Natural killer cell (primary cell): ENCODE data around the gene ETV6. TPM values are rescaled to one million over a fixed set of nuclear protein-coding genes. Genes with fewer than 3 reads are reported as not detected.

Source experiments
- ATAC-seq, 3 donors: fragments of 150-1000 bp in 2 of 3; fragments of 200-7000 bp in 1 of 3; cut with Tn5 transposase; 1 replicate in 1 of 3; 2 replicates in 2 of 3; pipeline ENCODE4 v1.10.0; 2021; ENCODE audit warnings: mild to moderate bottlenecking in 2 of 3, moderate library complexity in 2 of 3
- DNase-seq, 2 donors: peaks; one replicate each; pipeline versions ENCODE4 v3.0.0 to v3.0.0-alpha.2; 2013 to 2021; ENCODE audit warnings: mixed read lengths in 1 of 2
- H3K27ac ChIP-seq: one replicate; pipeline ENCODE4 v1.5.1; 2013; ENCODE audit warnings: mild to moderate bottlenecking, low read length
- H3K27me3 ChIP-seq: one replicate; pipeline ENCODE4 v1.6.1; 2013; ENCODE audit warnings: low read length; ENCODE audit not compliant: control insufficient read depth, insufficient read depth
- H3K36me3 ChIP-seq: one replicate; pipeline ENCODE4 v1.6.1; 2013; ENCODE audit warnings: low read length; ENCODE audit not compliant: control insufficient read depth, insufficient read depth
- H3K4me1 ChIP-seq: one replicate; pipeline ENCODE4 v1.6.1; 2013; ENCODE audit warnings: low read length; ENCODE audit not compliant: control insufficient read depth, insufficient read depth
- H3K4me3 ChIP-seq: one replicate; pipeline ENCODE4 v1.5.1; 2013; ENCODE audit warnings: low read length
- H3K9me3 ChIP-seq: one replicate; pipeline ENCODE4 v1.6.1; 2013; ENCODE audit warnings: low read length; ENCODE audit not compliant: control insufficient read depth, insufficient read depth
- H3K27ac Mint-ChIP-seq, 2 donors: one replicate each; pipeline ENCODE4 v1.8.0; 2022; ENCODE audit warnings: mild to moderate bottlenecking in 2 of 2, mixed read lengths in 2 of 2, moderate library complexity in 1 of 2
- H3K27me3 Mint-ChIP-seq, 2 donors: one replicate each; pipeline ENCODE4 v1.8.0; 2022; ENCODE audit warnings: low read depth in 2 of 2, mixed read lengths in 2 of 2
- H3K36me3 Mint-ChIP-seq: one replicate; pipeline ENCODE4 v1.8.0; 2022; ENCODE audit warnings: mixed read lengths
- H3K4me1 Mint-ChIP-seq, 2 donors: one replicate each; pipeline ENCODE4 v1.8.0; 2022; ENCODE audit warnings: mixed read lengths in 2 of 2
- H3K4me3 Mint-ChIP-seq: one replicate; pipeline ENCODE4 v1.8.0; 2022; ENCODE audit warnings: mild to moderate bottlenecking, moderate library complexity, mixed read lengths
- H3K9me3 Mint-ChIP-seq, 2 donors: one replicate each; pipeline ENCODE4 v1.8.0; 2022; ENCODE audit warnings: mixed read lengths in 2 of 2
- CTCF ChIP-seq: fragments of 200-600 bp; IDR thresholded peaks from one replicate; pipeline ENCODE4 v1.8.0; 2022; ENCODE audit warnings: antibody characterized with exemption
- WGBS: methylation state at CpG from one replicate; pipeline ENCODE4 v1.1.7; 2013; ENCODE audit warnings: missing lambda C conversion rate; ENCODE audit not compliant: insufficient coverage; 5-methylcytosine and 5-hydroxymethylcytosine counted together
- intact Hi-C: fragments of 100-400 bp; cut with micrococcal nuclease; formaldehyde crosslinking; loops from one replicate; pipeline ENCODE4 v1.14.2; 2022
- total RNA-seq, 4 donors: library from RNA; stranded (reverse); fragments of 120-200 nt in 1 of 4; gene quantifications; one replicate each; pipeline versions ENCODE4 v1.2.3 to v1.2.4, GENCODE V29; 2013 to 2022

Gene ETV6
- total RNA-seq, 3 donors from 2014 or later (not counting 1 experiment from before 2014, with no cell fraction given): 38.9 to 49.5 (median 40.6) TPM

GRCh38 chr12:11743423-11744409 lies 94.2 kb downstream of the ETV6 start:
- 52% methylated on average over 12 of the region's 12 CpGs for WGBS
- Histone ChIP-seq H3K27me3 (no peaks in the 10 kb centered on the region), H3K9me3 (no peaks in the 10 kb centered on the region), H3K27ac (no peak overlapping the region), H3K4me3 (no peak overlapping the region), H3K4me1 (peaks cover 15% of the 10 kb centered on the region), H3K36me3 (no peaks in the 10 kb centered on the region)
- Mint-ChIP-seq H3K27ac (no peak overlapping the region), H3K4me1 (peaks cover 51 to 65% of the 10 kb centered on the region in 2 donors), H3K4me3 (no peak overlapping the region), H3K36me3 (no peaks in the 10 kb centered on the region), H3K9me3 (no peaks in the 10 kb centered on the region), H3K27me3 (no peaks in the 10 kb centered on the region)
- no peak for DNase-seq
- no peak for ATAC-seq
- no peak for TF ChIP-seq CTCF
- intact Hi-C loops: no loop called here

DNA sequence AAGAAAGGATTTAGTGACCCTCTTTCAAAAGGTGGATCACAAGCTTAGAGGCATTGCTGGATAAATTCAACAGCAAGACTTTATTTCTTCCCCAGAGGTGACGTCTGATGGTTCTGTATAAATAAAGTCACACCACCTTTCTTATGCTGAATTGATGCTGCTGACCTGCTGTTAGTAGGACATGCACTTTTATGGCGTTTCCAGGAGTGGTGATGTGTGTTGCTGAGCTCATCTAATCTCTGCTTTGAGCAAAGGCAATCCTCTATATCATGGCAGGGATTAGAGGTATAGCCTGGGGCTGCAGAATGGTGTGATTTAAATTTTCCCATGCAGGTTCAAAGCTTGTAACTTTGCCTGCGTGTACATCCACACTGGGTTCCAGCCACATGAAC lies 94.9 kb downstream of the ETV6 start:
- Histone ChIP-seq H3K4me1 (peaks cover 15% of the 10 kb centered on the region), H3K4me3 (no peak overlapping the region), H3K36me3 (no peaks in the 10 kb centered on the region), H3K9me3 (no peaks in the 10 kb centered on the region), H3K27me3 (no peaks in the 10 kb centered on the region), H3K27ac (no peak overlapping the region)
- Mint-ChIP-seq H3K4me3 (no peak overlapping the region), H3K27me3 (no peaks in the 10 kb centered on the region), H3K4me1 (peaks cover 57 to 68% of the 10 kb centered on the region in 2 donors), H3K9me3 (no peaks in the 10 kb centered on the region), H3K27ac (no peak overlapping the region), H3K36me3 (no peaks in the 10 kb centered on the region)
- DNase-seq (no peak), ATAC-seq (no peak)
- no peak for TF ChIP-seq CTCF
- intact Hi-C loops: no loop called here
- WGBS: 87% methylated on average over 3 of the region's 3 CpGs

GRCh38 chr12:11745113-11745512 lies 95.6 kb downstream of the ETV6 start:
- Mint-ChIP-seq H3K4me1 (peaks cover 62 to 74% of the 10 kb centered on the region in 2 donors), H3K4me3 (no peak overlapping the region), H3K27ac (no peak overlapping the region), H3K27me3 (no peaks in the 10 kb centered on the region), H3K36me3 (no peaks in the 10 kb centered on the region), H3K9me3 (no peaks in the 10 kb centered on the region)
- WGBS: 78% methylated on average over 5 of the region's 6 CpGs
- Histone ChIP-seq H3K9me3 (no peaks in the 10 kb centered on the region), H3K36me3 (no peaks in the 10 kb centered on the region), H3K27me3 (no peaks in the 10 kb centered on the region), H3K27ac (no peak overlapping the region), H3K4me3 (no peak overlapping the region), H3K4me1 (peaks cover 21% of the 10 kb centered on the region)
- intact Hi-C loops: no loop called here
- DNase-seq: no peak
- ATAC-seq: no peak
- no peak for TF ChIP-seq CTCF
